Measurements from ENCODE around the gene PPFIBP2.
A peak's percentile ranks its signal among the peaks of the same experiment; 100 is the strongest.

Gene PPFIBP2

DNA sequence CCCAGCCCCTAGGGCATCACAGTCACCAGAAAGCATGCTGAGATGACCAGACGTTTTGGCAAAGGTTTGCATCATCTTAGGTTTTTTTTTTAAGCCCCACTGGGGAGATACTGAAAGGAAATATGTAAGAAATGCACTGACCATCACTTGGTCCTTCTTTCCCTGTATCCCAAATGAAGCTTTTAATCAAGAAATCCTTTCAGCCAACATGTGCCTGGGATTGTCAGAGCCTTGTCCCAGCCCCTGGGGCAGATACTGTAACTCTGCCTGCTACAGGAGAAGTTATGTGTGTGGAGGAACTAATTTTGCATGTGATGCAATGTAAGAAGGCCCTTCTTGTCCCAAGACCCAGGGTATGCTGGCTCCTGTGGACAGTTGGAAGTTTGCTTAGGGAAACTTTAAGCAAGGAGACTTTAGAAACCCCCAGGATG lies 65.6 kb downstream of the PPFIBP2 start:
- peak; percentile 46 for DNase-seq (ENCODE audit: low read depth)

DNA sequence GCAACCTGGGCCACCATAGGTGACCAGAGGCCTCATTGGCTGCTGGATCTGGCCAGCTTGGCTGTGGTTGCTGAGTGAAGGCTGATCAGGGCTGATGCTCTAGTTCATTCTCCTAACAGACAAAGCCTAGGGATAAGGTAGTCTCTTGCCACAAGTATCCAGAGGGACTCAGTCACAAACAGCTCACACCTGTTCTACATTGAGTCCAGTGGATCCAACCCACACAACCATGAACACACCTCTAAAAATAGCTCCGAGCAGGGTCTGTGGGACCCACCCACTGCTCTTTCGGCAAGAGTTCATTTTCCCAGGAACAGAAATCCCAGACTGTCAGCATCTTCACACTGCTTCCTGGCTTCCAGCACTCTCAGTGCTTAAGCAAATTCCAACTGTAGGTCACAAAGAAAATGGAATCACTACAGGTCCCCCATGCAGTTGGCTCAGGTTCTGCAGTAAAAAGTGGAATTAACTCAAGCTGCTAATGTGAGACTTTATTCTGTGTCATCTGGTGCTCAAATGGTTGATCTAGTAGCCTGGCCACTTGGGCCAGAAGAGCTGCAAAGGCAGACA lies 67.3 kb downstream of the PPFIBP2 start:
- DNase-seq (ENCODE audit: low read depth), result no peak

DNA sequence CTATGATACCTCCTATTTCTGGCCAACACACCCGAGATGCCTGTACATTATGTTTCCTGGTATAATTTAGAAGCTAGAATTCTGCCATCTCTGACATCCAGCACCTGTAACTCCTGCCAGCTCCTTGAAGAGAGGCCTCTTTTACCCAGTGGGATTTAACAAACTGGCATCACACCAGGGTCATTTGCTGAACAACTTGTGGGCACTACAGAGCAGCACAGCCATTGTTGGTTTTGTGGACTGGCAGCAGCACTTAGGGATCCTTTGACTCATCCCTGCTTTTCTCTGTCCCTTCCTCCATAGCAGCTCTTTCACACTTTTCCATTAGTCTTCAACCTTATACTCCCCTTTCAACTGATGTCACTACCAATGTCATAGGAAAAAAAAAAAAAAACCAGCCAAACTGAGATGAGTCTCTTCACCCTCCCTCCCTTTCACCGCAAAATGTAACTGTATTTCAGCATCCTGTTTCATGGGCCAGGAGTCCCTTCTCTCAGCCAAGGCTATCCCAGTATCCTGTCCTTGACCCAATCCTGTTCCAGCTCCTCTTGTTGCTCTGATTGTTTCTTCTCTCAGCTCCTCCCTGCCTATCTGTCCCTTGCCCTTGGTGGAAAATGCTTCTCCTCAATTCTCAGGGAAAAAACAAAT lies 68.7 kb downstream of the PPFIBP2 start:
- no peak for DNase-seq (ENCODE audit: low read depth)

DNA sequence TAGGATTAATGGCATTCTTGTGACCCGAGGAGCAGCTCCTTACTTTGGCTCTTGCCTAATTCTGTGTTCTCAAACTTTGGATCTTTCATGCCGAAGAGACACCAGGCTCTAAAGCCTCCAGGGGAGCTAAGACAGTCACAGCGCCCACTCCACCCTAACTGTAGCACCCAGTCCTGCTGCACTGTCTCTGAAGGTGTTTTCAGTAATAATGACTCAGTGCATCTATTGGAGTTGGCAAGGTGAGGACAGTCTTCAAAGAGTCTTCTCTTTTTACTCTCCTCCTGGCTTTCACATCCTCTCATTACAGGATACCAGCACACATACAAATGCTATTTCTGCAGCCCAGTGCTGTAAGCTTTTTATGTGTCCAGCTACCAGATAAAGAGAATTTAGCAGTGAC lies 69.4 kb downstream of the PPFIBP2 start:
- DNase-seq (ENCODE audit: low read depth), result no peak

DNA sequence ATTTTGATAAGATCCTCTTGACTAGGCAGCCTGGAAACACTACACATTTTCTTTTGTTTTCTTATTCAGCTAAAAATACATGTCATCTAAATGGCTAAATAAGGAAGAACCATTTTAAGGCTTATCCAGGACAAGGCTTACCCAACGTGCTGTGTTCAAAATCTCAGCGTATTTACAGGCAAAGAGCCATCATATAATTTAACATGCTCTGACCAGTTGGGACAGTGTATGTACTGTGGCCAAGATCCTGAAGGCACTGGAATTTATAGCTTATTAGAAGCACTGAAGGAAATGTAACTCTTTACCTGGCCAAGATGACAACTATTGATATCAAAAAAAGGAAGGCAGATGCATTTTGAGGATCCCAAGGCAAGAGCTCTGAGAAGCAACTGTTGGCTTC lies 71.1 kb downstream of the PPFIBP2 start:
- no peak for DNase-seq (ENCODE audit: low read depth)

DNA sequence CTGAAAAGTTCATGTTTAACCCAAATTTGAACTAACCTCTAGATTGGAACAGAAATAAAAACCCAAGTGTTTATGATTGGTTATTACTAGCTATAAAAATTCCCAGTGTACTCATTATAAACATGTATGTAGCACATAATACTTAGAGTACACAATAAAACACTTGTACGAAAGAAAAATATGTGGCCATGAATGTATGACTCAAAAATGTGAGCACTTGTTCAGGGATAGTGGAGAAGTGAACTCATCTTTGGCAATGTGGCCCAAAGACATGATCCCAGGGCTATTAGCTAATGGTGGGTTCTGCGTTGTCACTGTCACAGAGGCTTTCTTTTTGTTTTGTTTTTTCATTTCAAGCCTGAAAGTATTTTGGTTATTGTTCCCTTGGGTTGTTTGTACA lies 72.0 kb downstream of the PPFIBP2 start:
- no peak for DNase-seq (ENCODE audit: low read depth)

DNA sequence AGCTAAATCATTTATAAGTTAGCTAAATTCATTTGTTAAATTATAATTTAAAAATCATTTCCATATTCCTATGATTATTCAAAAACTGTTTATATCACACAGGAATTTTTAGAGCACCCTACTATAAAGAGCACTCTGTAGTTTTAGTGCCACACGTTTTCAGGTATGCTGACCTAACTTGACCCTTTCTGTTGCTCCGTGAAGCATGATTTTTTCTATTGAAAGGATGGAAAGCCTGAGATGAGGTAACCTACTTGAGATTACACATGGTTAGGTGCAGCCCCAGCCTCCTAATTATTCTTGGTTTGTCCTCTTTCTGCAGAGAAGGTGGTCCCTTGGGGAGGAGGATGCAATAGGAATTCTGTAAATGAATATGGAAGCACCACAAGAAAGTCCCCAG lies 72.6 kb downstream of the PPFIBP2 start:
- no peak for DNase-seq (ENCODE audit: low read depth)

DNA sequence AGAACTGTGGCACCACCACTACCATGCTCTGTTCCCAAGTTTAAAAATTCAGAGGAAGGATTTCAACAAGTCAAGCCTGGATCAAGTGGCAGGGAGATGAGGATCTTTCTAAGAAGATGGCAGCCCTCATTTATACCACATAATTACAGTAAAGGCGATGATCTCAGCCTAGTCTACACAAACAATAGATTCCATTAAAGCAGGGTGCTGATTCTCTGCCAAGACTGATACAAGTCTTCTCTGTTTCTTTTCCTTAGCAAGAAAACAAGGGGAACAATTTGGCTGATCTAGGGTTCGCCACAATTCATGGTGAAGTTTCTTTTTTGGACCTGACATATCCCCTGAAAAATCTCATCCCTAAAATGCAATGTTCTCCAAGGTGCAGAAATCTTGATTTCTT lies 73.9 kb downstream of the PPFIBP2 start:
- no peak for DNase-seq (ENCODE audit: low read depth)

DNA sequence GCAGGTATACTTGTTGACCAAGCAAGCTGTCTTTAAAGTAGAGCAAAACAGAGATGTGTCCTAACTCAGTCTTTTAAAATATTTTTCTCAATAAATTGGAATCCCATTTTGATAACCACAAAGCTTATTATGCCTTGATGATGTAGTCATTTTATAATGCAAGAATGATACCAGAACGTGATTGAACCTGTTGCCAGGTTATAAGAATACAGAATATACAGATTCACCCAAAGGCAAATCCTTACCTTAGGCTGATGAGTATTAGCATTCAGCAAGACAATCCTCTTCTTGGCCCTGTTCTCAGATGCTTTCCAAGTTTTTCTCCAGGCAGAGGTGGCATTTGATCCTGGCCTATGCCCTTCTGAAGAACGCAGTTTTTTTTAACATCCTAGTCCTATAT lies 76.1 kb downstream of the PPFIBP2 start:
- no peak for DNase-seq (ENCODE audit: low read depth)

DNA sequence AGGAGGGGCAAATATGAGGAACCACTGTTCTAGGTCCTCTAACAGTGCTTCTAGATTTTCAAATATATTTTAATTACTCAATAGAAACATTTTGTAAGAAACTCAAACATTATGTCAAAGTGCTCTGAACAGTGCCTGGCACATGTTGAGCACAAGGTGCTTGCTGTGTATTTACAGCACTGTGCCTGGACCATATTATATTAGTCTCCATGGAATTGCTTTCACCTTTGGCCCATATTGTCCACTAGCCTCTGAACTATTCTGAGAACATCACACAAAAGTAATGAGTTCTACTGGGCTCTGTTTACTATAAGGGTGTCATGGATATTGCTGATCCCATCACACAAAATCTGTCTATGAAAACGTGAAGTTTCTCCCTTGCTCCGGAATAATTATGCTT lies 76.7 kb downstream of the PPFIBP2 start:
- no peak for DNase-seq (ENCODE audit: low read depth)

DNA sequence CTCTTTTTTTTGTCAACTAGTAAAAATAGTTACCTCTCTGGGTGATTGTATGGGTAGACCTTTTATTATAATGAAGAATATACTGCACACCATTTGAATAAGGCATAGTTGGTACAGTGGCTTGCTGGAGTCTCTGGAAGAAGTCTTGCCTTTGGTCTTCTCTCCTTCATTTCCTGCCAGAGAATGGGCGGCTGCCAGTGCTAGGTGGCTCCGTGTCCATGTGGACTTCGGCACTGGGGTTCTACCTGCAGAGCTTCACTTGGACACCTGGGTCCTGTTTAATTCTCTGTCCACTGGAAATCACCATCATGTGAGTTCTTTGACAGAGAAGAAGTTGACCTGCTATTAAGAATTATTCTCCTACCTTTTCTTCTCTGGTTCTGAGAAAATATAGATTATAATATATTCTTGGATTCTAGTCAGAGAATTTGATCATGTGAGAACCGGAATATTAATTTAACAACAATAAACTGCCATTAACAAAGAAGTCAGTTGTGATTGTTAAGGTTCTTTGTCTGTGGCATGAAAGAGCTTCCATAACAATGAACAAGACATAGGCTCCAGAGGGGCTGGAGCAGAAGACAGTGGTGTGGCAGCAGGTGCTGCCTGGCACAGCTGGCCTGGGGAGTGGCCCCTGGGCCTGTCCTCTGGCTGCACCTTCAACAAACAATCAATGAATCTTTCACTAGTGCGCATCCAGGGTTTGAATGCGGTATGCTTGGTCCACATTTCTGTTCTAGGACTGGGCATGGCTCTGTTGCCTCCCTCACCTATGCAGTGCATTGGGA lies 77.5 kb downstream of the PPFIBP2 start:
- DNase-seq (ENCODE audit: low read depth), result no peak

DNA sequence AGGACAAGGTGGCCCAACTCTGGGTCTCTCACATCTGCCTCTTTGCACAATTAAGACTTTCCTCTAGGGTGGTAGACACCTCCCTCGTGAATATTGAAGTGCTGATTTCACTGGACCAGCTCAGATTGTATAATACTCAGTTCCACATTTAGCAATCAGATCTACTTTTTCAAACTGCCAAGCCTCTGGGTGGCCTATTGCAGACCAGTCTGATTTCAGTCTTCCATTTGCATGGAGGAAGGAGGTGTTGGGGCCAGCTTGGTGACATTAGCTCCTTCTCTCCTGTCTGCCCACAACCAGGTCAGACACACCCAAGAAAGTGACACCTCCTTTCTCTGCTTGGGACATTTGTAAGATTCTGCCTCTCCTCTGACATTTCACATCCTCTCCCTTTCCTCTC lies 78.2 kb downstream of the PPFIBP2 start:
- DNase-seq (ENCODE audit: low read depth), result no peak

DNA sequence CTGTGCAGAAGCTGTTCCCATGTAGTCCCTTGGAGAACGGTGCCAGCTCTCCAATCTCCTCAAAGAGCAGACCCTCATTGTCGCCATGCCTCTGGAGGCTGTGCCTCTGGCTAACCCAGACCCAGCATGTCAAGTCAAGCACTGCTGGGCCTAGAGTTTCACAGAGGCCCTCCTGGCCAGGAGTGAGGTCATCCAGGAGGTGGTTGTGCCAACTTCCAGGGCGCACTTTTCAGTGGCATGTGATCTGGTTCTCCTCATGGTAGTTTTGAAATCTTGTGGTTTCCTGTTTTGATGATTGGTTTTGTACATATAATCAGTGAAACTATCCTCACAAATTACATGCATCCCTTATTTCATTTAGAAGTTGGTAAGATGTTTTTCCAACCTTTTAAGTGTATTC lies 78.9 kb downstream of the PPFIBP2 start:
- peak; percentile 41 for DNase-seq (ENCODE audit: low read depth)

DNA sequence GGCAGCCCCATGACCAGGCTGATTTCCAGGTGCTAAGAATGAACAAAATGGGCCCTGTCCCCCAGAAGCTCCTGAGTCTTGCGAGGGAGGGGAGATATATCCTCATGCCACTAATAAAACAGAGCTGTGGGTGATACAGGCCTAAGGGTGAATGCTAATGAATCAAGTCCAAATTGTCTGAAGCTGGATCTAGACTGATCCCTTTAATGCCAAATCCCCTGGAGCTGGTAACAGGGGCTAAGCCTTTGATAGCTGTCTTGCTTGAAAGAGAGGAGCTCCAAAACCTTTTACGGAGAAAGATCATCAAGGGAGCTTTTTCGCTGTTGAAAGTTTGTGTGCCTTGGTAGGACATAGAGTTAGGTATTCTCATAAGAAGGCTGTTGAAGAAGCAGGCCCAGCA lies 79.7 kb downstream of the PPFIBP2 start:
- DNase-seq (ENCODE audit: low read depth), result no peak

DNA sequence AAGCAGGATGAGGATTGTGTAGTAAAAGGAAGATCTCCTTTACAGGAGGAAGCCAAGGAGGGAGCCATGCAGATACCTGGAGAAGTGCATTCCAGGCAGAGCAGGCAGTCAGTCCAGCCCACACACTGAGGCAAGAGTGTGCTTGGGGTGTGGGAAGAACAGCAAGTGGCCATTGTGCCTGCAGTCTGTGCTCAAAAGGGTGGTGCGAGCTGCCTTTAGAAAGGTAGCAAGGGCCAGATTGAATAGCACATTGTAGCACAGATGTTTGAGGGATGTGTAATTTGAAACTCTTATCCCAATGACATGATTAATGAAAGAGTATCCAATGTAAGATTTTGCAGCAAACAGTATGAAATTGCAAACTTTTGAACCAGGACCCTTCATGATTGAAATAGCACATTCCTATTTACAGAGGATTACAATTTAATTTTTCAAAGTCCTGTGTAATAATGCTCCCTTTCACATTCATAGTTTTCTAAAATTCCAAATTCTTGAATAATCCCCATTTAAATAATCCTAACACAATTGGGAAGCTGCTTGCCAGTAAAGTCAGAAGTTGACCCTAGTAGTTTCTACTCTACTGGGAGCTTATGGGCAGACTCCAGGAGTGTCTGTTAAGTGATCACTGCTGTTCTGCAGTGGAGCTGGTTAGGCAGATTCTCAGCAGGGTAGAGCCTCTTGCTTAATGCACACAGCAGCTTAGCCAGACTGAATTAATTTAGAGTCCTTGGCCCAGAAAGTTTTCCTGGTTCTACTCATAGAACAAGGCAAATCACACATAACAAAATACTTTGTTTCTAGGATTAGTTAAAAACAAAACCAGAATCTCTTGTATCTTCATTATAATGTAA lies 81.4 kb downstream of the PPFIBP2 start:
- DNase-seq (ENCODE audit: low read depth), result peak; percentile 85

DNA sequence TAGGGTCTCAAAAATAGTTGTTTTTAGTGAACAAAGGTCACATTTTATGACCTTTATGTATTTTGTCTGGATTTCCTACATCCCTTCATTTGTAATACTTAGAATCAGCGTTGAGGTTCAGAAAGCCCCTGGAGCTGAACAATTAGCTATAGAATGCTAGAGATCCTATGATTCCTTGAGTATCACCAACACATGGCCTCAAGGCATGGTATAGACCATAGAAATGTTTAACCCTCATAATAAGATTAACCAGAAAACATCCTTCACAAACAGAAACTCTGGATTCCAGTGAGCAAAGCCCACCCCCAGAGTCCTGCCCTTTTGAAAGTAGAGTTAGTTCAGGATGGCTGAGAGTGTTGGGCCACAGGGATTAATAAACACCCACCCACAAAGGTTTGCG lies 82.2 kb downstream of the PPFIBP2 start:
- no peak for DNase-seq (ENCODE audit: low read depth)

DNA sequence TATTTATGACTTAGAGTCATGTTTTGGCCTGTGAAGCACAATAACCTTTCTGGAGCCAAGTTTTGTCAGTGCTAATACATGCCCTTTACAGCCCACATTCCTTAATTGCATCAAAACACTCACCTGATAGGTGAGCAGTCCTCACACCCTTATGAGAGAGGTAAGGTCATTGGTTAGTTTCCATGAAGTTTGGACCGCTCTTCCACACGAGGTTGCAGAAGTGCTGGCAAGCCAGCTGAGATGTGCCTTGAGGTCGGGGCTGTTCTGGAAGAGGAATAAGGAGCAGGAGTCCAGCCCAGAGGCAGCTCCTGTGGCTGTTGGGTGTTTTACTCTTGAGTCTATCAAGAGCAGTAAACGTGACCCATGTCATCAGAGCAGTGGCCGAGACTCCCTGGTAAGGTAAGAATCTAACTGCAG lies 83.2 kb downstream of the PPFIBP2 start:
- DNase-seq (ENCODE audit: low read depth), result no peak

DNA sequence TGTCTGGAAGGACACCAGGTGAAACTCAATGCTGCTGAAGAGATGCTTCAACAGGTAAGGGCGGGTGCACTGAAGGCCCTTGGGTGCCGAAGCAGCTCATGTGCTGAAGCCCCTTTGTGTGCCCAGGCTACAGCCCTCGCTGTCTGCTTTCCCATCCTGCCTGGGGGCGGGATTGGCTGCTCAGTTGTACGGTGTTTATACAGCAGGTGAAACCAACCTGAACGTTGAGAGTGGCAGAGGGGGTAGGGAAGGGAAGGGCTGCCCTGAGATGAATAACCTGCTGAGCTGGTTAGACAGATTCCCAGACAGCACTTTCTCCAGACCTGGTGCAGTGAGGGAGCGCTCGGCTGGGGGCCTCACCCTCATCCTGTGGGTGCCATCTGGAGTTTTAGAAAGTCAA lies 83.8 kb downstream of the PPFIBP2 start:
- DNase-seq (ENCODE audit: low read depth), result no peak

DNA sequence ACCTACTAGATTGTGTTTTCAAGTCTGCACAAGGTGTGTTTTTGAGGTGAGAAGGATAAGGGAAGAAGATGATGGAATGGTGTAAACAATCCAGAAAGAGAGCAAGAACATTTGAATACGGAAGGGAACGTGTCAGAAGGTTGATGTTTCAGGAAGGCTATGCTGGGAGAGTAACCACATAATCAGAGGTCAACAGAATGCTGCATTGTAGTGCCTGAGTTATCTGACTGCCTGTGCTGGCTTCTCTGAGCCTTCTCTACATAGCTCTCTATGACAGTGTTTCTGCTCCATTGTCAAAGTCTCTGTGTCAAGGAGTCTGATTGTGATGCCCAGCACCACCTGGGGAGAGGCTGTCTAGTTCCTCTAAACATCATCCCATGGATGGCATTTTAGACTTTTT lies 85.4 kb downstream of the PPFIBP2 start:
- DNase-seq (ENCODE audit: low read depth), result no peak

DNA sequence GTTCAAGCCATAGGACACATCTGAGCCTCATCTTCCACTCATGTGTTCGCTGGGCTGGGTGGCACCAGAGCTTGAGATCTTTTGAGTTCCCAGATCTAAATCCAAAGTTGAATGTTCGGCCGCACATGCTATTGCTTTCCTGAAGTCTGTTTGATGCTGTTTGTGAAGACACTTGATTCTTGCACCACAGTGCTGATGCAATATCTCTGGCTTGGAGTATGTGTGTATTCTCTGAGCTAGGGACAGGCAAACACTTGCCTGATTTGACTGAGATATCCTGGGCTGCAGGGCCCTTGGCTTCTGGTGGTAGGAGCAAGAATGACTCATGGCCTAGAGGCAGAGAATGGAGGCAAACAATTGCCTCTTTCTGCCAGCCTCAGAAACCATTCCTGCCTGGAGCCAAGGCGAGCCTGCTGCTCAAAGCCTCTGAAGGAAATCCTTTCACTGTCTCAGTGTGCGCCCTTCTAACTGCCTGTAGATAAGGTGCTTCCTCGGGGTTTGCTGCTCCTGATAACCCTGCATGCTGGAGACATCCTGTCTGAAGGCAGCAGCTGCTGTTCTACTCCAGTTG lies 86.5 kb downstream of the PPFIBP2 start:
- DNase-seq (ENCODE audit: low read depth), result peak; percentile 88

DNA sequence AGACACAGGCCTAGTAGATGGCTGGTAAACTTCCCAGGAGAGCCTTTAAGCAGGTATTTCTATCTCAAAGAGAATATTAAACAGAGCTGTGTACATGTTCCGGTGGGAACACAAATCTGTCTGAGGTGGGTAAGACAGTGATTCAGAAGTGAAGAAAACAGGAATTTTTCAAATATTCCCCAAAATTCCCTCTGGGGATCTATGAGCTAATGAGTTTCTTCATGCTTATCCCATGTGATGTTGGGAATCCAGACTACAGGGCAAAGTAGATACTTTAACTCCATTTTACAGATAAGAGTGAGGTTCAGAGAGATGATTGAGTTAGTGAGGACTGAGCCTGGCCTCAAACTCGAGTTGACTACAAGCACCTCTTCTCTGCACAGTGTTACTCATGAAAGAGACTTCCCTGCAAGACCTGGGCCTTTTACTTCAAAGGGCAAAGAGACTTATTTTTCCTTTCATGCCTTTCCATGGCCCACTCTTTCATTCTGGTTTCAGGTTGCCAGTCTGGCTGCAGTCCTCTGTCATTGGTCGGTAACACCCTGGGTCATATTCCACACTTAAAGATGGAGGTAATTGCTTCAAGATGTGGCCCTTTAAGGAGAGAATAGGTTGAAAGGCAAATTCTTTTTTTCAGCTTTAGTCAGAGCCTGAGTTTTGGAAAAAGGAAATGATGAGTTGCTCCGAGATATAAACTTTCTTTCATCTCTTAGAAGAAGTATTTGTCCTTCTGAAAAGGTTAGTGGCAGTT lies 89.4 kb downstream of the PPFIBP2 start:
- peak; percentile 38 for DNase-seq (ENCODE audit: low read depth)

Data from fibroblast of the conjunctiva (primary cell).